Glutamatergic neuron (in vitro differentiated cells): ENCODE measurements around the gene OR4B1. TPM values are rescaled to one million over a fixed set of nuclear protein-coding genes. Genes with fewer than 3 reads are reported as not detected.
"Not testable (repeated sequence)": the region's sequence is repeated elsewhere in the genome, so short reads cannot be mapped to it uniquely, and the experiment has no call there.

Experiments
- DNase-seq: peaks from one replicate; pipeline ENCODE4 v3.0.0; 2022
- H3K27ac Mint-ChIP-seq: one replicate; pipeline ENCODE4 v1.8.0; 2020; ENCODE audit warnings: mild to moderate bottlenecking, mixed read lengths, inconsistent platforms; ENCODE audit not compliant: unreplicated experiment
- H3K27me3 Mint-ChIP-seq: one replicate; pipeline ENCODE4 v1.8.0; 2020; ENCODE audit warnings: mild to moderate bottlenecking, moderate library complexity, mixed read lengths, inconsistent platforms; ENCODE audit not compliant: unreplicated experiment
- H3K36me3 Mint-ChIP-seq: one replicate; pipeline ENCODE4 v1.8.0; 2020; ENCODE audit warnings: mild to moderate bottlenecking, mixed read lengths, inconsistent platforms; ENCODE audit not compliant: unreplicated experiment
- H3K4me1 Mint-ChIP-seq: one replicate; pipeline ENCODE4 v1.8.0; 2020; ENCODE audit warnings: mild to moderate bottlenecking, low read depth, mixed read lengths, inconsistent platforms; ENCODE audit not compliant: unreplicated experiment
- H3K4me3 Mint-ChIP-seq: one replicate; pipeline ENCODE4 v1.8.0; 2020; ENCODE audit warnings: mild to moderate bottlenecking, mixed read lengths, inconsistent platforms; ENCODE audit not compliant: unreplicated experiment
- H3K9me3 Mint-ChIP-seq: one replicate; pipeline ENCODE4 v1.8.0; 2020; ENCODE audit warnings: mild to moderate bottlenecking, moderate library complexity, mixed read lengths, inconsistent platforms; ENCODE audit not compliant: unreplicated experiment
- CTCF ChIP-seq: fragments of 200-600 bp; sonication (generic); IDR thresholded peaks from one replicate; pipeline ENCODE4 v1.5.0; 2021; ENCODE audit not compliant: partially characterized antibody, unreplicated experiment
- total RNA-seq: library from RNA; stranded (reverse); fragmentation: NEBNext Ultra II Directional; extraction: Animal tissue kit (Norgen Biotek cat#: 25700); gene quantifications from one replicate; pipeline ENCODE4 v1.2.1, GENCODE V29; 2021; ENCODE audit not compliant: unreplicated experiment

Gene OR4B1
- total RNA-seq, 1 donor from 2014 or later: not detected

- Mint-ChIP-seq H3K36me3 (no peaks in the 10 kb centered on the region), H3K9me3 (peaks cover 3% of the 10 kb centered on the region), H3K4me3 (no peak overlapping the region), H3K27ac (no peak overlapping the region), H3K4me1 (no peaks in the 10 kb centered on the region), H3K27me3 (peaks cover 2% of the 10 kb centered on the region)
- no peak for DNase-seq
- TF ChIP-seq CTCF: no peak
These were observed 33.6 kb upstream of the OR4B1 start for GRCh38 chr11:48182860-48183526.

DNA sequence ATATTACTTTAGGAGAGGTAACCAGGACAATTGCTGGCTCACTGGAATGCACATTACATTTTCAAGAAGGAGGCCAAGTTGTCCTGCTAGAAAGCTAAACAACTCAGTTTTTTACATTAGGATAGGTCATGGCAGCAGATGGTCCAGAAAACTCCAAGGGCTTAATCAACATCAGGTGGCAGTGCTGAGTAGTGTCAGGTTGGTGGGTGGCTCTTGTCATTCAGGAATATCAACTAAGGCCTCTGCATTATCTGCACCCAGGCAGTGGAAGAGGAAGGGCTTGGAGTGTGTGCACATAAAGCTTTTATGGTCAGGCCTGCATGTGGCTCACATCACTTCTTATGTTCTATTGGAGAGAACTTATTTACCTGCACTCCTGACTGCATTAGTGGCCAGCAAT, 32.2 kb upstream of the OR4B1 start:
- Mint-ChIP-seq H3K27me3 (peaks cover 2% of the 10 kb centered on the region), H3K36me3 (no peaks in the 10 kb centered on the region), H3K4me1 (no peaks in the 10 kb centered on the region), H3K27ac (no peak overlapping the region), H3K4me3 (no peak overlapping the region), H3K9me3 (peaks cover 4% of the 10 kb centered on the region)
- TF ChIP-seq CTCF: no peak
- no peak for DNase-seq

GRCh38 chr11:48190906-48191654, 25.5 kb upstream of the OR4B1 start:
- H3K9me3 Mint-ChIP-seq, DNase-seq, H3K27ac Mint-ChIP-seq, H3K4me1 Mint-ChIP-seq, H3K4me3 Mint-ChIP-seq, H3K27me3 Mint-ChIP-seq, H3K36me3 Mint-ChIP-seq: not testable (repeated sequence)

DNA sequence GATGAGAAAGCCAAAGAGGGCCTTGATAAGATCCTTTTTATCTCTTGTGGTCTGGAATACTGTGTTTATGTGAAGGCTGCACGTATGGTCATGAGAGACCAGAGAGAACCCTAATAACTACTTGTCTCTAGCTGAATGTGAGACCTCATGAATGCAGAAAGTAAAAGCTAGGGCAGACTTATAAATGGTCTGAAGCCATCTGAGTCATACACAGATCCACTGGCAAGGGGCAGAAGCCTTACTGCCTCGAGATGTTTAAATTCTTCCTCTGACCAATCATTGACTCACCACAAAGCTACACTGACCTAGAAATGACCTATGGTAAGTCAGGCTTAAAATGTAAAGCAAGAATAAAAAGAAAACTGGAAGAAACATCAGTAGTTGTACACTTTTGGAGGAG, 22.7 kb upstream of the OR4B1 start:
- H3K27ac Mint-ChIP-seq: no peak overlapping the region
- H3K4me1 Mint-ChIP-seq: no peaks in the 10 kb centered on the region
- H3K36me3 Mint-ChIP-seq: no peaks in the 10 kb centered on the region
- no peak for TF ChIP-seq CTCF
- no peak for DNase-seq
- no peaks in the 10 kb centered on the region for H3K27me3 Mint-ChIP-seq
- no peak overlapping the region for H3K4me3 Mint-ChIP-seq
- H3K9me3 Mint-ChIP-seq: peaks cover 14% of the 10 kb centered on the region

DNA sequence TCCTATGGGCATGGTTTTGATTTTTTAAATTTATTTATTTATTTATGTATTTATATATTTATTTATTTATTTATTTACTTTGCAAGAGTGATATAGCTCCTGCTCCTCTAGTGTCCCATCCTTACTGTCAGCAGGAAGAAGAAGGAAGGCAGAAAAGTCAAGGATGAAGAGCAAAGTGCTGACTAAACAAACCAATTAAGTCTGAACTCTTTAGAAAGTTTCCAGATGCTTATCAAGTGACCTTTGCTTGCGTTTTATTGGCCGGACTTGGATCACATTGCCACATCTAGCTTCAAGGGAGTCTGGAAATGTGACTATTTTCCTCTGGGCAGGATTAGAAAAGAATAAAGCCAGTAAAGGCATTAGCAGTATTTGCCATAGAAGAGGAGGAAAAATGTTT, 8.7 kb upstream of the OR4B1 start:
- DNase-seq: no peak
- H3K4me1 Mint-ChIP-seq: no peaks in the 10 kb centered on the region

More for the DNA sequence above, 8.7 kb upstream of the OR4B1 start:
- Mint-ChIP-seq H3K27ac (no peak overlapping the region), H3K9me3 (peaks cover 3% of the 10 kb centered on the region), H3K4me3 (no peak overlapping the region), H3K27me3 (peaks cover 2% of the 10 kb centered on the region), H3K36me3 (no peaks in the 10 kb centered on the region)
- TF ChIP-seq CTCF: no peak
